OCI-LY7 (cell line): ENCODE data around the gene ROCK2.

ENCODE experiments used
- EZH2phosphoT487 ChIP-seq: fragments of 200-600 bp; sonication (generic); IDR thresholded peaks from 2 replicates; pipeline ENCODE4 v1.6.1; 2018; ENCODE audit warnings: low read depth, borderline replicate concordance, mild to moderate bottlenecking, mixed run types, antibody characterized with exemption, low read length, moderate library complexity, mixed read lengths
- TF ChIP-seq, protein P1 (sequence below): fragments of 200-600 bp; sonication (generic); conservative IDR thresholded peaks from 2 replicates; pipeline ENCODE4 v1.5.1; 2014; ENCODE audit warnings: mild to moderate bottlenecking, antibody characterized with exemption, low read length, moderate library complexity, mixed read lengths

DNA sequence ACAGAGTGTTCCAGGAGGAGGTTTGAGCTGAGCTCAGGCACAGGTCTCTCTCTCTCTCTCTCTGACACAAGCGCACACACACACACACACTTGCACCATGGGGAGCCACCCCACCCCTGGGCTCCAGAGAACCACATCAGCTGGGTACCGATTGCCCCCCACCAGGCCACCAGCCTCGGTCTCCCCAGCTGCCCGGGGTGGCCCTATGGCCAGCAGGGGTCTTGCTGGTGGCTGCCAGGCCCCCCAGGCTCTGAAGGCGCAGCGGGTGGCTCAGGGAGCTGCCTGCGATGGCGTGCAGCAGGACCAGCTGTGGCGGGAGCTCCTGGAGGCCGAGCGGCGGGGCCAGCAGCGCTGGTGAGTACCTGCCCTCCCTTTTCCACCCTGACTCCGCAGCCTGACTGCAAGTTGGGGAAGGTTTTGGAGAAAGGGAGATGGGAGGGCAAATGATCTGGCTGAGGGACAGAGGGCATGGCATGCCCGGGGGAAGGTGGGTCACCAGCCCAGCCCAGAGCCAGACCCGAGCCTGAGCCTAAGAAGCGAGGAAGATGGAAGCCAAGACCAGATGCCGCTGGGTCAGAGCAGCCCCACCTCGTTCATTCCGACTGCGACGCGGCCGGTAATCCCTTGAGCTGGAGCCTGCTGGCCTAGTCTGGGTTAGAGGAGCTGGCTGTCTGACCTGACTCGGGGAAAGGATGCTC lies 211.0 kb downstream of the ROCK2 start:
- no peak for TF ChIP-seq EZH2phosphoT487
- TF ChIP-seq, protein P1, sequence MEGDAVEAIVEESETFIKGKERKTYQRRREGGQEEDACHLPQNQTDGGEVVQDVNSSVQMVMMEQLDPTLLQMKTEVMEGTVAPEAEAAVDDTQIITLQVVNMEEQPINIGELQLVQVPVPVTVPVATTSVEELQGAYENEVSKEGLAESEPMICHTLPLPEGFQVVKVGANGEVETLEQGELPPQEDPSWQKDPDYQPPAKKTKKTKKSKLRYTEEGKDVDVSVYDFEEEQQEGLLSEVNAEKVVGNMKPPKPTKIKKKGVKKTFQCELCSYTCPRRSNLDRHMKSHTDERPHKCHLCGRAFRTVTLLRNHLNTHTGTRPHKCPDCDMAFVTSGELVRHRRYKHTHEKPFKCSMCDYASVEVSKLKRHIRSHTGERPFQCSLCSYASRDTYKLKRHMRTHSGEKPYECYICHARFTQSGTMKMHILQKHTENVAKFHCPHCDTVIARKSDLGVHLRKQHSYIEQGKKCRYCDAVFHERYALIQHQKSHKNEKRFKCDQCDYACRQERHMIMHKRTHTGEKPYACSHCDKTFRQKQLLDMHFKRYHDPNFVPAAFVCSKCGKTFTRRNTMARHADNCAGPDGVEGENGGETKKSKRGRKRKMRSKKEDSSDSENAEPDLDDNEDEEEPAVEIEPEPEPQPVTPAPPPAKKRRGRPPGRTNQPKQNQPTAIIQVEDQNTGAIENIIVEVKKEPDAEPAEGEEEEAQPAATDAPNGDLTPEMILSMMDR: no peak
